Left ventricle myocardium inferior (tissue), 1 donor: ENCODE data around the gene PER2. TPM values are rescaled to one million over a fixed set of nuclear protein-coding genes. Genes with fewer than 3 reads are reported as not detected.
A peak's percentile ranks its signal among the peaks of the same experiment; 100 is the strongest.

ENCODE experiments used
- DNase-seq: peaks from one replicate; pipeline ENCODE4 v3.0.0-alpha.2; 2020
- H3K27ac ChIP-seq: fragments of 200-600 bp; replicated peaks from 2 replicates; pipeline ENCODE4 v1.8.0; 2021
- H3K27me3 ChIP-seq: fragments of 200-600 bp; 2 replicates; pipeline ENCODE4 v1.8.0; 2021; ENCODE audit warnings: low read depth
- H3K36me3 ChIP-seq: fragments of 200-600 bp; 2 replicates; pipeline ENCODE4 v1.8.0; 2021
- H3K4me1 ChIP-seq: fragments of 200-600 bp; 2 replicates; pipeline ENCODE4 v1.8.0; 2021
- H3K4me3 ChIP-seq: fragments of 200-600 bp; 2 replicates; pipeline ENCODE4 v1.8.0; 2021; ENCODE audit warnings: mild to moderate bottlenecking, moderate library complexity
- H3K9me3 ChIP-seq: fragments of 200-600 bp; replicated peaks from 2 replicates; pipeline ENCODE4 v1.8.0; 2021
- CTCF ChIP-seq: fragments of 200-600 bp; IDR thresholded peaks from 2 replicates; pipeline ENCODE4 v1.8.0; 2021; ENCODE audit warnings: antibody characterized with exemption, mild to moderate bottlenecking, borderline replicate concordance
- intact Hi-C: fragments of 100-400 bp; cut with micrococcal nuclease; formaldehyde crosslinking; loops from one replicate; pipeline ENCODE4 v1.11.0; 2022
- total RNA-seq: library from RNA; stranded (reverse); fragmentation: NEBNext Ultra II Directional; extraction: Animal tissue kit (Norgen Biotek cat#: 25700); gene quantifications from one replicate; pipeline ENCODE4 v1.2.1, GENCODE V29; 2021
- donor health status: DM: no; HTN: yes; CAD: no; lungs with severe emphysema.

PER2 gene
- total RNA-seq, 1 donor from 2014 or later, result 3.4 TPM

- H3K4me1 ChIP-seq, result peaks cover 31% of the 10 kb centered on the region
- peaks cover 29% of the 10 kb centered on the region for H3K27me3 ChIP-seq
- no peak overlapping the region for H3K27ac ChIP-seq
- H3K4me3 ChIP-seq, result no peak overlapping the region
- DNase-seq, result no peak
- intact Hi-C loops, result no loop called here
- no peak for TF ChIP-seq CTCF
- H3K9me3 ChIP-seq, result no peaks in the 10 kb centered on the region
- no peaks in the 10 kb centered on the region for H3K36me3 ChIP-seq
These were observed 51.8 kb downstream of the PER2 start for GRCh38 chr2:238236571-238236970.

GRCh38 chr2:238235856-238236255 is 52.6 kb downstream of the PER2 start:
- Histone ChIP-seq H3K27me3 (peaks cover 29% of the 10 kb centered on the region), H3K4me1 (peaks cover 31% of the 10 kb centered on the region), H3K27ac (no peak overlapping the region), H3K4me3 (no peak overlapping the region), H3K36me3 (no peaks in the 10 kb centered on the region), H3K9me3 (no peaks in the 10 kb centered on the region)
- no peak for TF ChIP-seq CTCF
- no peak for DNase-seq
- intact Hi-C loops, result no loop called here

DNA sequence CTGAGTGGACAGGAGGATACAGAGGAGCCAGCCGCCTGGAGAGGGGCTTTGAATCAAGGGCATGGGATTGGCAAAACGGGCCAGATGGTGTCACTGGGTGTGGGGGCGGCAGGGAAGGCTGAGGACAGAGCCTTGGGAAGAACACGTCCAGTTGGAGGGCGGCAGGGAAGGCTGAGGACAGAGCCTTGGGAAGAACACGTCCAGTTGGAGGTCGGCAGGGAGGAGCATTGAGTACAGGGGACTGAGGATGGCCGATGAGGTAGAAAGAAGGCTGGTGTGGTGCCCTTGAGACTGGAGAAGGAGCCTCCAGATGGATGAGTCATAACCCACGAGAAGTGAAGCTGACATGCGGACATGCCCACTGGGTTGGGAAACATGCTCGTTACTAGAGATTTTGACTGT is 53.1 kb downstream of the PER2 start:
- no peak overlapping the region for H3K27ac ChIP-seq
- no peak for DNase-seq
- no peaks in the 10 kb centered on the region for H3K9me3 ChIP-seq
- peaks cover 27% of the 10 kb centered on the region for H3K4me1 ChIP-seq
- intact Hi-C loops, result no loop called here
- H3K4me3 ChIP-seq, result no peak overlapping the region
- no peaks in the 10 kb centered on the region for H3K36me3 ChIP-seq
- TF ChIP-seq CTCF, result no peak
- H3K27me3 ChIP-seq, result peaks cover 27% of the 10 kb centered on the region

DNA sequence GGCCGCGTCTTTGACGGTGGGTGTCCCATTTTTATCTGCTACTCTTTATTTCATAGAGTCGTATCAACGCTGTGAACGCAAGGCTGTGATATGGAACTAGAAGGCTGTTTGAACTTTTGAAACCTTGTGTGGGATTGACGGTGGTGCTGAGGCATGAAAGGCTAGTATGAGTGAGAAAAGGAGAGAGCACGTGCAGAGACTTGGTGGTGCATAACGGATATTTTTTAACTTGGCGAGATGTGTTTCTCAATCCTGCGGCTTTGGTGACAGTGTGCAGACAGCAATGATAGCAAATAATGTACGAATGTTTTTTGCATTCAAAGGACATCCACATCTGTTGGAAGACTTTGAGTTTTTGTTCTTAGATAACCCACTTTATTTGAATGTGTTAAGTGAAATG is 54.8 kb downstream of the PER2 start:
- Histone ChIP-seq H3K36me3 (no peaks in the 10 kb centered on the region), H3K4me1 (peaks cover 28% of the 10 kb centered on the region), H3K27me3 (peaks cover 18% of the 10 kb centered on the region), H3K9me3 (no peaks in the 10 kb centered on the region), H3K4me3 (no peak overlapping the region), H3K27ac (no peak overlapping the region)
- intact Hi-C loops, result no loop called here
- DNase-seq, result no peak
- no peak for TF ChIP-seq CTCF

GRCh38 chr2:238231809-238232208 is 56.6 kb downstream of the PER2 start:
- no peaks in the 10 kb centered on the region for H3K36me3 ChIP-seq
- TF ChIP-seq CTCF, result no peak
- no peaks in the 10 kb centered on the region for H3K9me3 ChIP-seq
- no peak overlapping the region for H3K27ac ChIP-seq
- peaks cover 30% of the 10 kb centered on the region for H3K4me1 ChIP-seq
- H3K27me3 ChIP-seq, result peaks cover 2% of the 10 kb centered on the region
- intact Hi-C loops, result no loop called here
- DNase-seq, result no peak
- H3K4me3 ChIP-seq, result peak overlapping the region; percentile 66

DNA sequence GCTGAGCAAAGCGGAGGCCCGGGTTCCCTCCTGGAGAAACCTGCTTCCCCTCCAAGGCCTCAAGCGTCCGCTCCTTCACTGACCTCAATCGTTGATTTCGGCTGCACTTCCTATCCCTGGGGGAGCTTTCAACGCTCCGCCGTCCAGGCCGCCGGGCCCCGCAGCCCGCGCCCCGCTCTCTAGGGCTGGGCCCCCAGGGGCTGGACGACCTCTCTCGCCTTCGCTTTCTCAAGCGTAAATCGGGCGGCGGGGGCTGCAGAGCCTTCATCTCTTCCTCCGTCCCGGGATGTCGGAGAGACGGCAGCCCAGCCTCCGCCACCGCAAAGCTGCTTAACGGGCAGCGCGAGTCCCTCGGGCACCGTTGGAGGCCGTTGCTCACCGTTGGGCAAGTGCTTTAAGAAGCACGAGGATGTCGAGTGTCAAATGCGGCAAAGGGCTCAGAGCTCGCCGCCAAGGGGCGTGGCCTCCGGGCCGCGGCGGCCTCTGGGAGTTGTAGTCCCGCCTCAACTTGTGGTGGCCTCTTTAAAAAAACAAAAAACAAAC is 57.1 kb downstream of the PER2 start:
- Histone ChIP-seq H3K36me3 (no peaks in the 10 kb centered on the region), H3K27me3 (no peaks in the 10 kb centered on the region), H3K4me1 (peaks cover 31% of the 10 kb centered on the region), H3K27ac (peak overlapping the region; percentile 30), H3K4me3 (peak overlapping the region; percentile 66), H3K9me3 (no peaks in the 10 kb centered on the region)
- intact Hi-C loops, result no loop called here
- peak; percentile 74 for DNase-seq
- TF ChIP-seq CTCF, result no peak
